ENCODE results near the gene USP25. TPM values are rescaled to one million over a fixed set of nuclear protein-coding genes. Genes with fewer than 3 reads are reported as not detected.

Gene USP25
- total RNA-seq, 1 donor from 2014 or later: 82.8 TPM

GRCh38 chr21:15776818-15777217 lies 47.0 kb downstream of the USP25 start:
- peaks cover 21% of the 10 kb centered on the region for H3K36me3 Mint-ChIP-seq
- H3K4me1 Mint-ChIP-seq: peaks cover 51% of the 10 kb centered on the region
- H3K27me3 Mint-ChIP-seq (ENCODE audit: low read depth): no peaks in the 10 kb centered on the region
- no peak for DNase-seq (ENCODE audit: low spot score in 2 of 2, unreplicated experiment in 2 of 2)
- no peaks in the 10 kb centered on the region for H3K9me3 Mint-ChIP-seq
- no peak for TF ChIP-seq CTCF (IDR thresholded peaks at IDR 0.05; ENCODE audit: unreplicated experiment)
- no peak overlapping the region for H3K4me3 Mint-ChIP-seq
- peak overlapping the region; percentile 43 for H3K27ac Mint-ChIP-seq

DNA sequence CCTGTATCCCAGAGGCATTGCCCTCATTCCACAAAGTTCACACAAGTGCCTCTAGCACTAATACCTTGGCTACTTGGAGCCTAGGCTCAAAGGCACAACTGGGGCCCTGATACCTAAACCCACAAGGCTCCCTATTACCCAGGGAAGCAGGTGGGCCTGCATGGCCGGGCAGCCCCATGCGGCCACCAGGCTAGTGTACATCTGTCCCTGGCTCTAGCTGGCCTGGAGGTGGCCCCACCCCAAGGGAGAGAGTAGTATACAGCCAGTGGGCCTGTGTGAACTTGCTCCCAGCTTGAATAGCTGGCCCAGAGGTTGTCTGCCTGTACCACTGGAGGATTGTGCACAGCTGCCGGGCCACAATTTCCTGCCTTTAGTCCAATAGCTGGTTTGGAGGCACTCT lies 52.2 kb downstream of the USP25 start:
- peaks cover 54% of the 10 kb centered on the region for H3K36me3 Mint-ChIP-seq
- no peak for DNase-seq (ENCODE audit: low spot score in 2 of 2, unreplicated experiment in 2 of 2)
- H3K9me3 Mint-ChIP-seq: peaks cover 30% of the 10 kb centered on the region
- TF ChIP-seq CTCF (IDR thresholded peaks at IDR 0.05; ENCODE audit: unreplicated experiment): no peak
- peaks cover 21% of the 10 kb centered on the region for H3K4me1 Mint-ChIP-seq
- no peak overlapping the region for H3K4me3 Mint-ChIP-seq
- no peaks in the 10 kb centered on the region for H3K27me3 Mint-ChIP-seq (ENCODE audit: low read depth)
- no peak overlapping the region for H3K27ac Mint-ChIP-seq

- H3K36me3 Mint-ChIP-seq: peaks cover 25% of the 10 kb centered on the region
- peaks cover 30% of the 10 kb centered on the region for H3K4me1 Mint-ChIP-seq
- peak overlapping the region; percentile 83 for H3K27ac Mint-ChIP-seq
- no peaks in the 10 kb centered on the region for H3K27me3 Mint-ChIP-seq (ENCODE audit: low read depth)
- peaks cover 23% of the 10 kb centered on the region for H3K9me3 Mint-ChIP-seq
- no peak overlapping the region for H3K4me3 Mint-ChIP-seq
- no peak for DNase-seq (ENCODE audit: low spot score in 2 of 2, unreplicated experiment in 2 of 2)
- TF ChIP-seq CTCF (IDR thresholded peaks at IDR 0.05; ENCODE audit: unreplicated experiment): no peak
Measured at GRCh38 chr21:15788847-15789523, 59.2 kb downstream of the USP25 start.

GRCh38 chr21:15793109-15793508 lies 63.3 kb downstream of the USP25 start:
- Mint-ChIP-seq H3K36me3 (peaks cover 23% of the 10 kb centered on the region), H3K4me1 (peaks cover 61% of the 10 kb centered on the region), H3K27ac (no peak overlapping the region), H3K9me3 (peaks cover 3% of the 10 kb centered on the region), H3K4me3 (no peak overlapping the region), H3K27me3 (ENCODE audit: low read depth) (no peaks in the 10 kb centered on the region)
- no peak for TF ChIP-seq CTCF (IDR thresholded peaks at IDR 0.05; ENCODE audit: unreplicated experiment)
- no peak for DNase-seq (ENCODE audit: low spot score in 2 of 2, unreplicated experiment in 2 of 2)

DNA sequence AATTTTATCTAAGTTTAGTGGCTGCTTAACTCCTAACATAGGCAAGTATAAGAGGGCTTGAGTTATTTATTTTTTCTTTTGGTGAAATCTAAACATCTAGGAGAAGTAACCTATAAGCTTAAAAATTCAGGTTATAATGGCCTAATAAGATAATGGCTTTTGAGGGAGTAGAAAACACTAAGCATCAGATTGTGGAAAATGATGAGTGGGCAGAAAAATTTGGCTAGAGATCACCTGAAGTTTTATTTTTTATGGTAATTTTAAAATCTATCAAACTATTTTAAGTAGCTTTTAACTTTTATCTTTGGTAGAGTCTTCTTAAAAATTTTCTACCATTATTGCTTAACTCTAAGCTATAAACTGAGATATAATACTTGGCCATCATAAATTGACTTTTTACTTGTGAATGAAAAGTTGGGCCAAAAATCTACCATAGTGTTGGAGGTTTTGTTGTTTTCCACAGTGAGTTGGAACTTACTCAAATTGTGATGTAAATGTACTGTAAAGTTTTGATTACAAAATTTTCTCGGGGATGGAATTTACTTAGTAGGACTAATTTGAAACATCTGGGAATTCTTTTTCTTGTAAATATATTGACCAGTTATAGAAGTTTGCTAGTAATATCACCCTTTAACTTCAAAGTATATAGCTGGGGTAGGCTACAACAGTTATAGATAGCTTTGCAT lies 63.9 kb downstream of the USP25 start:
- peaks cover 59% of the 10 kb centered on the region for H3K4me1 Mint-ChIP-seq
- H3K4me3 Mint-ChIP-seq: no peak overlapping the region
- peaks cover 27% of the 10 kb centered on the region for H3K36me3 Mint-ChIP-seq
- H3K9me3 Mint-ChIP-seq: peaks cover 3% of the 10 kb centered on the region
- DNase-seq (ENCODE audit: low spot score in 2 of 2, unreplicated experiment in 2 of 2): no peak
- no peak overlapping the region for H3K27ac Mint-ChIP-seq
- TF ChIP-seq CTCF (IDR thresholded peaks at IDR 0.05; ENCODE audit: unreplicated experiment): no peak
- no peaks in the 10 kb centered on the region for H3K27me3 Mint-ChIP-seq (ENCODE audit: low read depth)
